Prostate gland (tissue), 2 donors: Measurements from ENCODE around the gene IGF1. TPM values are rescaled to one million over a fixed set of nuclear protein-coding genes. Genes with fewer than 3 reads are reported as not detected.

ENCODE experiments used
- DNase-seq: peaks from one replicate; pipeline ENCODE4 v3.0.0-alpha.2; 2019; ENCODE audit warnings: low spot score
- H3K27ac ChIP-seq, 2 donors: fragments of 200-600 bp; sonication (generic); 2 replicates each; pipeline ENCODE4 v1.5.1; 2017 to 2019
- H3K27me3 ChIP-seq: fragments of 200-600 bp; sonication (generic); replicated peaks from 2 replicates; pipeline ENCODE4 v1.5.1; 2019; ENCODE audit not compliant: insufficient read depth
- H3K36me3 ChIP-seq, 2 donors: fragments of 200-600 bp; sonication (generic); 1 replicate in 1 of 2; 2 replicates in 1 of 2; pipeline versions ENCODE4 v1.5.1 to v1.8.1; 2017 to 2019
- H3K4me1 ChIP-seq: fragments of 200-600 bp; sonication (generic); replicated peaks from 2 replicates; pipeline ENCODE4 v1.5.1; 2019
- H3K4me3 ChIP-seq, 2 donors: fragments of 200-600 bp; sonication (generic); 2 replicates each; pipeline ENCODE4 v1.5.1; 2017 to 2019
- H3K9me3 ChIP-seq: fragments of 200-600 bp; sonication (generic); 2 replicates; pipeline ENCODE4 v1.5.1; 2017
- CTCF ChIP-seq, 4 experiments: fragments of 200-600 bp in 2 of 4; fragments of 450-650 bp in 2 of 4; sonication (generic) in 2 of 4; IDR thresholded peaks; 1 replicate in 3 of 4; 2 replicates in 1 of 4; pipeline ENCODE4 v1.5.1; 2016 to 2019; ENCODE audit warnings: antibody characterized with exemption in 4 of 4, mild to moderate bottlenecking in 2 of 4, moderate library complexity in 2 of 4
- POLR2A ChIP-seq: fragments of 450-650 bp; IDR thresholded peaks from one replicate; pipeline ENCODE4 v1.6.1; 2016; ENCODE audit warnings: antibody characterized with exemption, mild to moderate bottlenecking
- POLR2AphosphoS5 ChIP-seq: sonication (generic); formaldehyde crosslinking; IDR thresholded peaks from one replicate; pipeline ENCODE4 v1.6.1; 2017; ENCODE audit warnings: antibody characterized with exemption
- WGBS: methylation state at CpG from one replicate; pipeline ENCODE4 v1.1.5; 2018; 5-methylcytosine and 5-hydroxymethylcytosine counted together
- intact Hi-C: fragments of 100-400 bp; cut with DNase I; formaldehyde crosslinking; loops from one replicate; pipeline ENCODE4 v1.14.2; 2022
- total RNA-seq, 2 donors: library from RNA; depleted of rRNA; stranded (reverse); fragments of >200 nt; gene quantifications; one replicate each; pipeline ENCODE4 v1.1.0, GENCODE V29; 2016

Gene IGF1
- total RNA-seq, 2 donors from 2014 or later, result 6.9 to 35.6 TPM

DNA sequence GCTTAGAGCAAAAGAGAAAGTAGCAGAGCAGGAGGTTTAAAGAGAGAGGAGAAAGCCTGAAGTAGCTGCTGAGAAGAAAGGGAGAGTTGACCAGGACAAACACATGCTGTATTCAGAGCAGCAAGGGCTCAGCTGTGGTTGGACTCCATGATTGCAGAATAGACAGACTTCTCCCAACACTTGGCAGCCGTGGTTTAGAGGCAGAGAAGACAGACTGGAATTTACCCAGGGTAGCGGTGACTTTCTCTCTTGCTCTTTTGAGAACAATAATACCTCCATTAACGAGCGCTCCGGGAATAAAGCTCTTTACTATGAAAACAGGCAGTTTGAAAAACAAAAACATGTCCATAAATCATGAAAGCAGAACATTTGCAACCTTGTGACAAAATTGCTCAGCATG lies 21.4 kb upstream of the IGF1 start:
- peak overlapping the region in 1 of 2 donors; percentile 24 for H3K27ac ChIP-seq
- 20% methylated on average over 5 of the region's 5 CpGs for WGBS
- no peaks in the 10 kb centered on the region for H3K27me3 ChIP-seq
- H3K36me3 ChIP-seq, result no peaks in the 10 kb centered on the region
- no peaks in the 10 kb centered on the region for H3K9me3 ChIP-seq
- DNase-seq, result no peak
- H3K4me3 ChIP-seq, result no peak overlapping the region
- intact Hi-C loops, result no loop called here
- no peak for TF ChIP-seq POLR2A
- TF ChIP-seq CTCF (IDR thresholded peaks at IDR 0.05), result no peak
- TF ChIP-seq POLR2AphosphoS5, result peak; percentile 5
- peaks cover 4% of the 10 kb centered on the region for H3K4me1 ChIP-seq

DNA sequence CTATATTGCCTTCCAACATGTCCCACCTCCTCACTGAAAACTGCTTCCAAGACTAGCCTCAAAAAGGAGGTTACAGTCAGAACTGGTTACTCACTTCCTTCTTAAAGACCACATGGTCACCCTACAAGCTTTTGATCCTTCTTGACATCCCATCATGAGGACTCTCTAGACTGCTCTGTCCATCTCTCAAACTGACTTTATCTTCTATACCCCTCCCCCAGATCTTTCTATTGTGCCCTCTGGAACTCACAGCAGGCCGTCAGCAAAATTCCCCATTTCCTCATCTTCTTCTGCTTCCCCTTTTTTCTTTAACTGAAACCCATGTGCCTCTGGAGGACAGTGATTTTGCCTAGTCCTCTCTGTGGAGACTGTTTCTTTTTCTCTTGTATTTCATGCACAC lies 18.1 kb upstream of the IGF1 start:
- H3K27ac ChIP-seq, result no peak overlapping the region
- intact Hi-C loops, result no loop called here
- H3K36me3 ChIP-seq, result no peaks in the 10 kb centered on the region
- H3K4me1 ChIP-seq, result peaks cover 3% of the 10 kb centered on the region
- DNase-seq, result no peak
- H3K27me3 ChIP-seq, result no peaks in the 10 kb centered on the region
- 83% methylated on average over 1 of the region's 1 CpG for WGBS
- H3K9me3 ChIP-seq, result no peaks in the 10 kb centered on the region
- TF ChIP-seq POLR2AphosphoS5 (no peak), CTCF (IDR thresholded peaks at IDR 0.05) (no peak), POLR2A (no peak)
- H3K4me3 ChIP-seq, result no peak overlapping the region

DNA sequence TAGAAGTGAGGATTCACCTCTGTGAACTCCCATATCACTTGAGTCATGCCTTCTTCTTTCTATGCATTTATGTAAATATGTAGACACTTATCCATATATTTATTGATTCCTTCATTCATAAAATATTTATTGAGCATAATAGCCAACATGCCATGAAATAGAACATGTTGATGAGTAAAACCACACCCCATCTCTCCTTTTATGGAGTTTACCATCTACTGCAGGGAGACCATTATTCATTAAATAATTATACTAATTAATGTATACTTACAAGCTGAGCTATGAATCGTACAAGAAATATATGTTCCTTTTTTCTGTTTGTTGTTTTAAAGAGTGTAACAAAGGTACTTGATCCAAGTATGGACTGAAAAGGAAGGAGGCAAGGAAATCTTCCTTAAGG lies 17.4 kb upstream of the IGF1 start:
- Histone ChIP-seq H3K27me3 (no peaks in the 10 kb centered on the region), H3K4me3 (no peak overlapping the region), H3K36me3 (no peaks in the 10 kb centered on the region), H3K4me1 (no peaks in the 10 kb centered on the region), H3K9me3 (no peaks in the 10 kb centered on the region), H3K27ac (no peak overlapping the region)
- TF ChIP-seq POLR2A, result no peak
- no peak for TF ChIP-seq CTCF (IDR thresholded peaks at IDR 0.05)
- no peak for TF ChIP-seq POLR2AphosphoS5
- WGBS, result 81% methylated on average over 1 of the region's 1 CpG
- intact Hi-C loops, result no loop called here
- no peak for DNase-seq

DNA sequence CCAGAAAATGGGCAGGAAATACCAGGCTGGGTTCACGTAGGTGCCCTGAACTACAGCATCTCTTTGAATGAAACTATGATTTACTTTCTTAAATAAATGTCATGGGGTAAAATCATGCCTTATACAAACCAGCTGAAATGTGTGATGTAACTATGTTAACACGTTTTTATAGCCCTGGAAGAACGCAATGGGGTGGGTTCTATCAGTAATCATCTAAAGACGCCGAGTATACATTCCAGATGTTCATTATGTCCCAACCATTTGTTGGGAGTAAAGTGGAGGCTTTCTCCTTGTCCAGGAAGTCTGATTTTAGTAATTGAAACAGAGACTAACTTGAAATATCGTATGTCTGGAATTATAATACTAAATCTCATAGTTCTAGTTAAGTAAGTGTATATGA lies 16.2 kb upstream of the IGF1 start:
- no peaks in the 10 kb centered on the region for H3K27me3 ChIP-seq
- no peaks in the 10 kb centered on the region for H3K9me3 ChIP-seq
- H3K4me3 ChIP-seq, result no peak overlapping the region
- H3K4me1 ChIP-seq, result no peaks in the 10 kb centered on the region
- no peak overlapping the region for H3K27ac ChIP-seq
- 28% methylated on average over 6 of the region's 6 CpGs for WGBS
- H3K36me3 ChIP-seq, result no peaks in the 10 kb centered on the region
- DNase-seq, result no peak
- no peak for TF ChIP-seq CTCF (IDR thresholded peaks at IDR 0.05)
- no peak for TF ChIP-seq POLR2AphosphoS5
- TF ChIP-seq POLR2A, result no peak
- intact Hi-C loops, result no loop called here

- WGBS, result 94% methylated on average over 2 of the region's 2 CpGs
- intact Hi-C loops, result no loop called here
Observed at GRCh38 chr12:102487226-102487625, 6.9 kb upstream of the IGF1 start.

More at GRCh38 chr12:102487226-102487625, 6.9 kb upstream of the IGF1 start:
- TF ChIP-seq CTCF (IDR thresholded peaks at IDR 0.05), result no peak
- Histone ChIP-seq H3K36me3 (no peaks in the 10 kb centered on the region), H3K27ac (no peak overlapping the region), H3K27me3 (no peaks in the 10 kb centered on the region), H3K4me1 (no peaks in the 10 kb centered on the region), H3K4me3 (no peak overlapping the region), H3K9me3 (no peaks in the 10 kb centered on the region)
- DNase-seq, result no peak
